OCI-M2 (cell line): ENCODE results near the gene LHCGR.
"Not testable (repeated sequence)": the region's sequence is repeated elsewhere in the genome, so short reads cannot be mapped to it uniquely, and the experiment has no call there.

Experiments
- DNase-seq: peaks from one replicate; lab custom pipeline; 2025; ENCODE audit not compliant: unreplicated experiment; lab: John Stamatoyannopoulos, UW

Gene LHCGR

DNA sequence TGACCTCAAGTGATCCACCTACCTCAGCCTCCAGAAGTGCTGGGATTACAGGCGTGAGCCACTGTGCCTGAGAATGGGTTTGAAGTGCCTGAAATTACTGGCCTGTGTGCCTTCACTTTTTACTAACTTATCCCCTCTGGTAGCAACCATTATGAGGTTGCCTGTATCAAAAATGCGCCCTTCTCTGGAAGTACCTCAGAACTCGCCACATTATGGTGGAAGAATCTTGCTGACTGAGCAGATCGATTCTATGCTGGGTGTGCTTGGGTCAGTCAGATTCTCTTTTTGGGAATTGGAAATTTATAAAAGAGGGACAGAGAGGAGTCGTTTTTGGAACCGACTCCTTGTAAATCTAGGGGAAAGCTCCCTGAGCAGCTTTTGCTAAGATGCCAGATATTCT lies 8.2 kb downstream of the LHCGR start:
- no peak for DNase-seq

GRCh38 chr2:48739236-48739635 lies 16.3 kb downstream of the LHCGR start:
- not testable (repeated sequence) for DNase-seq

- DNase-seq: no peak
These were observed 16.7 kb downstream of the LHCGR start for GRCh38 chr2:48738806-48739205.

DNA sequence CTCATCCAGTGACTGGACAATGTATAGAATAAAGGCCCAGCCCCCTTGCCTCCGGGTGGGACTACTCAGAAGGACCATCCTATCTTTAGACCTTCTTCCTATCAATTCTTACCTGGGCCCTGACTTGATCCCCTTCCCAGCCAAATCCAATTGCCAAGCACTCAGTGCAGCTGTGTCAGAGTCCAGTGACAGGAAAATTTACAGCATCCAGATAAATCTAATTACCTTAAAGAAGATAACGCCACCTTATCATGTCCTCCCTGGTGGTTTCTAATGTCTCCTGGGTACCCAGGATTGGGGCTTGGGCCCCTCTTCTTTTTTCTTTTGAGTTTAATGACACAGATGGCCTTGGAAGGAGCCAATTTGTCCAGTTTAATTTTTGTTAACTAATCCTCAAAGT lies 19.3 kb downstream of the LHCGR start:
- DNase-seq: no peak

GRCh38 chr2:48734576-48735303 lies 20.8 kb downstream of the LHCGR start:
- no peak for DNase-seq

DNA sequence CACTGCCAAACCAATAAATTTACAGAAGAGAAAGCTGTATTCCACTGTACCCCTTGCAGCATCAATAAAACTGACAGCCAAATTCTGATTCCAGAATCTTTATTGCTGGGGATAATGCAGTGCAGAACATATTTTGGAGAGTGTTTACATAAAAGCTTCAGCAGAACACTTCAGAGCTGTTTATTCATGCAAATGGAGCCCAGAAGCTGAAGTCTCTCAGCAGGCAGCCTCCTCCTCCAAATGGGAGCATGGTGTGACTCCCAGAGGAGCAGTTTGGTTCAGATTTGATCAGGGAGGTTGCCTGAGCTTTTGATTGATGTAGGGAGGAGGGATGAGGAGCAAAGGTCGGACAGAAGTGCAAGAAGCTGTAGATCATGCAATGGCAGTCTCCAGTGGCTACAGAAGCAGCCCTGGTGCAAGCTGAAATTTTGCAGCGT lies 22.4 kb downstream of the LHCGR start:
- DNase-seq: no peak

- DNase-seq: no peak
These were observed 26.7 kb downstream of the LHCGR start for GRCh38 chr2:48728840-48729239.

DNA sequence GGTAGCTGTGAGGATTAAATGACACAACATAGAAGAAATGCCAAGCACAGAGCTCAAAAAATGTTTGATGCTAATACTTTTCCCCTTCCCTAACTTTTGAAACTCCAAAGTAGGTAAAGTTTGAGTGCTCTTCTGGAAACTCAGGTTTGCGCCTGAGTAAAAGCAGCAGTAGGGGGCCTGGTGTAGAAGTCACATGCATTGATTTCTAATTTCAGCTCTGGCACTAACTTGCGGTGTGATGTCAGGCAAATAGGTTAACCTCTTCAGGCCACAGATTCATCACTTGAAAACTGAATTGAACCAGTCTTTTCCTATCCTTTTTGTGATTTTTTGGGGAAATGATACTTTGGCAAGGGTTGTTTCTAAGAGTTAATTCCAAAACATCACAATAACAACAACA lies 27.2 kb downstream of the LHCGR start:
- no peak for DNase-seq

DNA sequence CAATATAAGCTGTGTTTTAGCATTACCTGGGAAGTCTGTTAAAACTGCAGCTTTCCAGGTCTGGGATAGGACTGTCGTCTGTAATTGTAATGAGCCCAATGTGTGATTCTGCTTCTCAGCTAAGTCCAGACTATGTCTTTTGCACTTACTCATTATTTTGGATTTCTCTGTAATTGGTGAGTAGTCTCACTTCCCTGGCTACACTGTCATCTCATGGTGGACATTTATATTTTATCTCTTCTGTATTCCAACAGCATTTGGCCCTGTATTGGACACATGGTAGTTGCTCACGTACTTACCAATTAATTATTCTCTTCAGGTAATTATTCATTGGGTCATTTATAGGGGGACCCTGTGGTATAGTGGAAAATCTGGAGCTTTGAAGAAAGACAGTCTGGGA lies 28.0 kb downstream of the LHCGR start:
- no peak for DNase-seq

- DNase-seq: no peak
These were observed 29.6 kb downstream of the LHCGR start for GRCh38 chr2:48725696-48726494.

- no peak for DNase-seq
These were observed 31.2 kb downstream of the LHCGR start for GRCh38 chr2:48724278-48724677.

DNA sequence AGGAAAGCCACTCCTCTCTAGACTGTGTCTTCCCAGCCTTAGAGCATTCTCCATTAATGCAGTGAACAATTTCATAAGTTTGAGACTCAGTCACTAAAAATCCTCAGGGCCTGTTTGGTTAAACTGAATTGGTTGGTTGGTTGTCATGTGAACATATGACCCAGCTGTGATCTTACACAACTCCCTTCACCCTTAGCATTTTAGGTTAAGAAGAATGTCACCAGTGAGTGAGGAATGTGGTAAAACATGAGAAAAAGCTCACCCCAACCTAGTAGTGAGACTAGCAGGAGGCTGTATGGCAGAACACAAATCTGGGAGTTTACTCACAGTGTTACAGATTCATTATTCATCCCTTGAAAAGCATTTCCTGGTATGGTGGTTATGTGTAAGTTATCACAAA lies 32.4 kb downstream of the LHCGR start:
- DNase-seq: no peak

DNA sequence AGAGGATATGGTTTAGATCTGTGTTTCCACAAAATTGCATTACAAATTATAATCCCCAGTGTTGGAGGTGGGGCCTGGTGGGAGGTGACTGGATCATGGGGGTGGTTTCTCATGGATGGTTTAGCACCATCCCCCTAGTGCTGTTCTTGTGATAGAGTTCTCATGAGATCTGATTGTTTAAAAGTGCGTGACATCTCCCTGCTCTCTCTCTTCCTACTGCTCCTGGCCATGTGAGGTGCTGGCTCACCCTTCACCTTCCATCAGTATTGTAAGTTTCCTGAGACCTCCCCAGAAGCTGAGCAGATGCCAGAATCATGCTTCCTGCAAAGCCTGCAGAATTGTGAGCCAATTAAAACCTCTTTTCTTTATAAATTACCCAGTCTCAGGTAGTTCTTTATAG lies 33.1 kb downstream of the LHCGR start:
- no peak for DNase-seq

GRCh38 chr2:48721158-48721557 lies 34.4 kb downstream of the LHCGR start:
- DNase-seq: no peak

DNA sequence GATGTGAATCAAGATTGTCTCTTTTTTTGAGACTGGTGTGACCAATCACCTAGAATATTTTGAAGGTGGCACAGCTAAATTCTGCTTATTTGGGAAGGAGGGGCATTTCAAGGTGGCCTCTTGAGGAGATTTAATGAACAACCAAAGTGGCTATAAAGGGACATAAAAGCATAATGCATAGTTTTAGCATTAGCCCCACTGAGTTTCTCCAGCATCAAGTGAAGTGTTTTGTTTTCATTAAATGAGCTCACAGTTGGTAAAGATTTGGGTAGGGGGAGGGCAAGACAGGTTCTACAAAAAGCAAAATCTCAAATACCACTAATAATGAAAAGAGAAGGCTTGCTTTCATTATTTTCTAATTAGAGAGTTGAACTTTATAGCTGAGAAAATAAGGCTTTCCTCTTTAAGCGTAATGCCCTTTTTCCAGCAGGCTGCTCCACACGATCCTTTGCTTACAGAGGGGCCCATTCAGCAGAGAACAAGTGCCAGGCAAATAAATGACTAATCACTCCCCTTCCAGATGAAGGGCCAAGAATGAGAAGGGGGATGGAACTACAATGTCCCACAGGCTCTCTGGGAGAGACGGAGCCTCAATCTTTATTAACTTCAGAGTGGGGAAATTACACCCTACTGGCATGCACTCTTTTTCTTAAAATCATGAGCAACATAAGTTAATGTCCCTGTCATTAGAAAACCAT lies 35.9 kb downstream of the LHCGR start:
- DNase-seq: no peak

- DNase-seq: no peak
These were observed 37.7 kb downstream of the LHCGR start for GRCh38 chr2:48717846-48718245.

- no peak for DNase-seq
These were observed 39.6 kb downstream of the LHCGR start for GRCh38 chr2:48715956-48716355.

GRCh38 chr2:48715042-48715899 lies 40.3 kb downstream of the LHCGR start:
- no peak for DNase-seq

DNA sequence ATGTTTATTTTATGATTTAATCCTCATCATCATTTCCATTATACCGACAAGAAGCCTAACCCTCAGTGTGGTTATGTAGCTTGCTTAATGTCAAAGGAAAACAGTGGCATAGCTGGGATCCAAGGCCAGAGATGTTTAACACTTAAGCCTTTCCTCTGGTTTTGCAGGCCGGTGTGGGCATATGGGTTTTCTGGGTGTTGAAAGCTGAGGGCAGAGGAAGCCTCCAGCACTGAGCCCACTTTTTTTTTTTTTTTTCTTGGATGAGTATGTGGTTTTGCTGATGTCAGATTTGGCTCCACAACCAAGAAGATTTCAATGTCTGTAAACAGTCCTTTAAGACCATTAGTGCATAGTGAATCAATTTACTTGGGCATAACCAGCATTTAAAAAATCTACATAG lies 41.3 kb downstream of the LHCGR start:
- no peak for DNase-seq

- no peak for DNase-seq
These were observed 41.9 kb downstream of the LHCGR start for GRCh38 chr2:48713647-48714046.

- no peak for DNase-seq
These were observed 43.4 kb downstream of the LHCGR start for GRCh38 chr2:48712151-48712550.
